ENCODE data around the gene EP400. TPM values are rescaled to one million over a fixed set of nuclear protein-coding genes. Genes with fewer than 3 reads are reported as not detected.

The EP400 gene
- total and polyA plus RNA-seq, 2 donors (not counting 1 experiment from before 2014, with no cell fraction given): 3.4 to 12.4 TPM

GRCh38 chr12:131986361-131986760, 36.6 kb downstream of the EP400 start:
- H3K4me2 ChIP-seq (ENCODE audit: extremely low read depth, insufficient read depth, low read length): no peak overlapping the region
- peaks cover 22% of the 10 kb centered on the region for H3K36me3 ChIP-seq (ENCODE audit: control insufficient read depth, insufficient read depth, low read length)
- no peaks in the 10 kb centered on the region for H3K9me3 ChIP-seq (ENCODE audit: control insufficient read depth, insufficient read depth, low read depth, low read length)
- H3K4me3 ChIP-seq (replicated peaks in 1 of 4; ENCODE audit: control extremely low read depth in 1 of 4, insufficient read depth in 1 of 4, low read depth in 3 of 4, low read length in 4 of 4): no peak overlapping the region
- H3K27me3 ChIP-seq (ENCODE audit: control insufficient read depth, insufficient read depth, low read length): no peaks in the 10 kb centered on the region
- H3K4me1 ChIP-seq (ENCODE audit: control insufficient read depth, extremely low read depth, insufficient read depth, low read length): no peaks in the 10 kb centered on the region
- TF ChIP-seq CTCF (conservative IDR thresholded peaks at IDR 0.05 in 1 of 2, IDR thresholded peaks at IDR 0.05 in 1 of 2; ENCODE audit: low read depth in 1 of 2, low read length in 2 of 2): no peak
- TF ChIP-seq EZH2 (IDR thresholded peaks at IDR 0.05; ENCODE audit: low read length, missing control alignments): no peak
- H3K9ac ChIP-seq (ENCODE audit: insufficient read depth, low read length): no peak overlapping the region
- no peak for DNase-seq (ENCODE audit: low read depth in 2 of 2)
- no peaks in the 10 kb centered on the region for H4K20me1 ChIP-seq (ENCODE audit: control insufficient read depth, extremely low read depth, insufficient read depth, low read length)
- no peaks in the 10 kb centered on the region for H3K79me2 ChIP-seq (ENCODE audit: control insufficient read depth, insufficient read depth, low read length)
- no peak overlapping the region for H2AFZ ChIP-seq (ENCODE audit: low read length)
- H3K27ac ChIP-seq (ENCODE audit: insufficient read depth, low read length): no peak overlapping the region

- peaks cover 19% of the 10 kb centered on the region for H3K36me3 ChIP-seq (ENCODE audit: control insufficient read depth, insufficient read depth, low read length)
- H3K27me3 ChIP-seq (ENCODE audit: control insufficient read depth, insufficient read depth, low read length): no peaks in the 10 kb centered on the region
- H3K27ac ChIP-seq (ENCODE audit: insufficient read depth, low read length): no peak overlapping the region
- H3K9me3 ChIP-seq (ENCODE audit: control insufficient read depth, insufficient read depth, low read depth, low read length): no peaks in the 10 kb centered on the region
- no peak for DNase-seq (ENCODE audit: low read depth in 2 of 2)
- TF ChIP-seq CTCF (conservative IDR thresholded peaks at IDR 0.05 in 1 of 2, IDR thresholded peaks at IDR 0.05 in 1 of 2; ENCODE audit: low read depth in 1 of 2, low read length in 2 of 2) (no peak), EZH2 (IDR thresholded peaks at IDR 0.05; ENCODE audit: low read length, missing control alignments) (no peak)
- H4K20me1 ChIP-seq (ENCODE audit: control insufficient read depth, extremely low read depth, insufficient read depth, low read length): no peaks in the 10 kb centered on the region
- no peak overlapping the region for H3K4me3 ChIP-seq (replicated peaks in 1 of 4; ENCODE audit: control extremely low read depth in 1 of 4, insufficient read depth in 1 of 4, low read depth in 3 of 4, low read length in 4 of 4)
- no peaks in the 10 kb centered on the region for H3K4me1 ChIP-seq (ENCODE audit: control insufficient read depth, extremely low read depth, insufficient read depth, low read length)
- no peaks in the 10 kb centered on the region for H3K79me2 ChIP-seq (ENCODE audit: control insufficient read depth, insufficient read depth, low read length)
- H3K4me2 ChIP-seq (ENCODE audit: extremely low read depth, insufficient read depth, low read length): no peak overlapping the region
- H2AFZ ChIP-seq (ENCODE audit: low read length): no peak overlapping the region
- H3K9ac ChIP-seq (ENCODE audit: insufficient read depth, low read length): no peak overlapping the region
Measured at GRCh38 chr12:131986910-131987309, 37.2 kb downstream of the EP400 start.

- H3K9me3 ChIP-seq (ENCODE audit: control insufficient read depth, insufficient read depth, low read depth, low read length): no peaks in the 10 kb centered on the region
- H2AFZ ChIP-seq (ENCODE audit: low read length): no peak overlapping the region
- no peak overlapping the region for H3K4me3 ChIP-seq (replicated peaks in 1 of 4; ENCODE audit: control extremely low read depth in 1 of 4, insufficient read depth in 1 of 4, low read depth in 3 of 4, low read length in 4 of 4)
- no peak for DNase-seq (ENCODE audit: low read depth in 2 of 2)
- H3K79me2 ChIP-seq (ENCODE audit: control insufficient read depth, insufficient read depth, low read length): no peaks in the 10 kb centered on the region
- TF ChIP-seq CTCF (conservative IDR thresholded peaks at IDR 0.05 in 1 of 2, IDR thresholded peaks at IDR 0.05 in 1 of 2; ENCODE audit: low read depth in 1 of 2, low read length in 2 of 2) (no peak), EZH2 (IDR thresholded peaks at IDR 0.05; ENCODE audit: low read length, missing control alignments) (no peak)
- H3K9ac ChIP-seq (ENCODE audit: insufficient read depth, low read length): no peak overlapping the region
- H3K36me3 ChIP-seq (ENCODE audit: control insufficient read depth, insufficient read depth, low read length): peaks cover 20% of the 10 kb centered on the region
- no peak overlapping the region for H3K27ac ChIP-seq (ENCODE audit: insufficient read depth, low read length)
- H4K20me1 ChIP-seq (ENCODE audit: control insufficient read depth, extremely low read depth, insufficient read depth, low read length): no peaks in the 10 kb centered on the region
- no peak overlapping the region for H3K4me2 ChIP-seq (ENCODE audit: extremely low read depth, insufficient read depth, low read length)
- no peaks in the 10 kb centered on the region for H3K4me1 ChIP-seq (ENCODE audit: control insufficient read depth, extremely low read depth, insufficient read depth, low read length)
- H3K27me3 ChIP-seq (ENCODE audit: control insufficient read depth, insufficient read depth, low read length): no peaks in the 10 kb centered on the region
Measured at GRCh38 chr12:131987552-131987951, 37.8 kb downstream of the EP400 start.
